ENCODE measurements around the gene STOX2.

Gene STOX2

GRCh38 chr4:183987987-183988392 lies 82.9 kb downstream of the STOX2 start:
- DNase-seq, result peak; percentile 51

GRCh38 chr4:183988874-183989273 lies 83.8 kb downstream of the STOX2 start:
- DNase-seq, result no peak

GRCh38 chr4:183989461-183989860 lies 84.4 kb downstream of the STOX2 start:
- no peak for DNase-seq

GRCh38 chr4:183989931-183990330 lies 84.8 kb downstream of the STOX2 start:
- DNase-seq, result no peak

- no peak for DNase-seq
Measured at GRCh38 chr4:183993676-183994075, 88.6 kb downstream of the STOX2 start.

- no peak for DNase-seq
Measured at GRCh38 chr4:183995570-183995969, 90.5 kb downstream of the STOX2 start.

- no peak for DNase-seq
Measured at GRCh38 chr4:183996868-183997267, 91.8 kb downstream of the STOX2 start.

- no peak for DNase-seq
Measured at GRCh38 chr4:183999435-183999834, 94.3 kb downstream of the STOX2 start.

DNA sequence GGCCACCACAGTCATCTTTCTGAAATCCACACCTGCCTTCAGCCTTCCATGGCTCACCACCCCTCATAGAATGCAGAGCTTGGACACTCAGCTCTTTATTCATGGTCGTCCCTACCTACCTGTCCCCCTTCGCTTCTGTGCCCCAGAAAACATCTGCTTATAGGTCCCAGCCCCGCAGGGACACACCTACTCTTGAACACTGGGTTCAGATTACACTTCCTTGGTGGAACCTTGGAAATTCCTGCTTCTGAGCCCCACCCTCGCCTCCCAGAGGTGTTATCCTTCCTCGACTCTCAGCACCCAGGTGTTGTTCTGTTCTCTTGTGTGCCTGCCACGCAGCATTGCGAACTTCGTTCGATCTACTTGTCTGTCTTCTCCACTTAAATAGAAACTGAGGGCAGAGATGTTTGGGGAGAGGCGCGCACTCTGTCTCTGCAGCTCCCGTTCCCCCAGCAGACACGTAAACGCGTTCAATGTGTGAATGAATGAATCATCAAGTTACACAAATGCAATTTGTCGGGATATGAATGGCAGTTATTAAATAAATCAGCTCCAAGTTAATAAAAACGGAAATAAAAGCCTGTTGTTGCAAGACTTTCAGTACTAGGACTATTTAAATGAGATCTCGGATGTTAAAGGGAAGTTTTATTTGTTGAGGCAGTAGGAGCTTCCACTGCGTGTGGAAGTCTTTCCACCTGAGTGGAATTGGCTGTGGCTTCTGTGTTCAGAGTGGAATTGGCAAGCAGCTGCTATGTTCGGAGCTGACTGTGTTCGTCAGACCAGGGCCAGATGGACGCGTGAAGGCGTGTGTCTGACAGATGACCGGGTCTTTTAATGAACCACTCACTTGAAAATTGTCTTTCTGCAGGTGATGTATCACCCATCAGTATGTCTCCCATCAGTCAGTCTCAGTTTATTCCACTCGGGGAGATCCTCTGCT lies 95.6 kb downstream of the STOX2 start:
- no peak for DNase-seq

GRCh38 chr4:184003433-184003832 lies 98.3 kb downstream of the STOX2 start:
- DNase-seq, result no peak

GRCh38 chr4:184007891-184008290 lies 102.8 kb downstream of the STOX2 start:
- no peak for DNase-seq

DNA sequence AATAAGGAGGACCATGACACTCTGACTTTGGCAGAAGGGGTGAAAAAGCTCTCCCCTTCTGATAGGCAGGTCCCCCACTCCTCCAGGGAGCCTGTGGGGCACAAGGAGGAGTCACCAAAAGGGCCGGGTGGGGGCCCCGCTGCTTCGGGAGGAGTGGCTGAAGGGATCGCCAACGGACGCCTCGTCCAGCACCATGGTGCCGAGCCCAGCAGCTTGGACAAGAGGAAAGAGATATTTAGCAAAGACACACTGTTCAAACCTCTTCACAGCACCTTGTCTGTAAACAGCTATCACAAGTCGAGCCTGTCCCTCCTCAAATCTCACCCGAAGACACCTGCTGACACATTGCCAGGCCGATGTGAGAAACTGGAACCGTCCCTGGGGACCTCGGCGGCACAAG lies 105.6 kb downstream of the STOX2 start:
- DNase-seq, result no peak

- no peak for DNase-seq
Measured at GRCh38 chr4:184011826-184012380, 106.8 kb downstream of the STOX2 start.

GRCh38 chr4:184012937-184013336 lies 107.8 kb downstream of the STOX2 start:
- DNase-seq, result no peak

DNA sequence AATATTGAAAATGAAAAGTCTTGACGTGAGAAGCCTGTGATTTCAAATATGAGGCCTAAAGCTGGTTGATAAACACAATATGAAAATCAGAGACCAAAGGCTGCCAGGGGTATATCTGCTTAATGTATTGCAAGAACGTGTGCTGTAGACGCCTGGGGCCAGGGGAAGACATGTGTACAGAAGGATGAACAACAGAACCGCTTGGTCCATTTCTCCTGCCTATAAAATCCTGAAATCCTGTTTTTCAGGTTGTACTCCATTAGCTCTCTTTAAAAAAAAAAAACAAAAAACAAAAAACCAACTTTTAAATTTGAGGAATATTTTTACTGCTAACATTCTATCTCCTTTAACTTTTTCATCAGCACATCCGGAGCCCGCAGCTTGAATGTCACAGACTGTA lies 109.2 kb downstream of the STOX2 start:
- DNase-seq, result no peak

- no peak for DNase-seq
Measured at GRCh38 chr4:184016759-184017668, 111.9 kb downstream of the STOX2 start.

- no peak for DNase-seq
Measured at GRCh38 chr4:184019076-184019475, 114.0 kb downstream of the STOX2 start.

DNA sequence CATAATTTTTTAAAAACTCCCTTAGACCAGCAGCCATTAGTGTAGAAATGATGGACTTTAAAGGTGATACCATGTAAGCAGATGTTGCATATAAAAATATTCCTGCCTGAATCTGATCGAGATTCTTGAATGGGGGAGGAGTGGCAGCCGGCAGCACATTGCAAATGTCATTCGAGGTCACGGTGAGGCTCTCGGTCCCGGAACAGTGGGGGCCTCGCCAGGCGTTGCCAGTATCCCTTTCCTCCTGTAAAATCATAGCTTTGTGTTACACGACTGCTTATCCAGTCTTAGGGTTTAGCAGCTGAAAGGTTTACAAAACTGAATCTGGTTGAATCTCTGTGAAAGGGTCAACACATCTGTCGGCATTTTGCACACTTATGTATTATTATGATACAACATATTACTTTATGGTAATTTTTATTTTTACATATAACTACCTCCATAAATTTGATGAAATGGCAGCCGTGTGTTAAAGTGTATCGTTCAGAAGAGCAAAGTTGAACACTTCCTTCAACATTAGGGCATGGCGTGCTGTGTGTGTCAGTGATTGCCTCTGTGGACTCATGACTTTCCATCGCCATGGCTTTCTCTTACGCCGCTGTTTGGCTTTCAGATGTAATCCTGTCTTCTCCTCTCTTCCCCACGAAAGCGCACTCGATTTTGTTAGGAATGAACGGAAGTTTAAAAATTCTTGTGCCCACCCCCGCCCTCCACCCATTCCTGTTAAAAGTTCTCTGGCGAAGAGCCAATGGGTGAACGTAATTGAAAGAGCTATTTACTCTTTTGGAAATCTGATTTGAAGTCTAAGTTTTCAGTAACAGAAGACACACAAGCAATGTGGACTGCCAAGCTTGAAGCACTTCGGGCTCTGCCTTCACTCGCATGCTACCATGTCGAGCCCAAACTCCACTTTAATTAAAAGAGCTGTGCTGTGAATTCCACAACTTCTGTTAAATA lies 114.8 kb downstream of the STOX2 start:
- DNase-seq, result no peak

GRCh38 chr4:184021389-184021788 lies 116.3 kb downstream of the STOX2 start:
- no peak for DNase-seq

- DNase-seq, result no peak
Measured at GRCh38 chr4:184022679-184023383, 117.7 kb downstream of the STOX2 start.

DNA sequence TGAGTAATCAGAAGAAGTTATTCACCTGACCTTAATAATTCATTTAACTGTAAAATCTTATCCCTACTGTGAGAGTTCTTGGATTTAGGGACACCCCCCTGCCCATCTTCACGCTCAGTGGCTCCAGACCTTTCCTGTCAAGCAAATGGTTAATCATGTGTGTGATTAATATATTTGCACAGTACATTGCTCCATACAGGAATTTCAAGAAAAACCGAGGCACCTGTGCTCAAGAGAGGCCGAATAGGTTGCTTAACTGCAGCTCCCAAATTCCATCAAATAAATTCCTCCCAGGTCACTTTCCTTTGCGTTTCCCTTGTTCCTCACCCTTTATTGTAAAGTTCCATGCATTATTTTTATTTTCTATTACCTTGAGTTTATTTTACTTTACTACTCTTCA lies 119.5 kb downstream of the STOX2 start:
- DNase-seq, result no peak

All from COR-L47 (cell line).